GM18511 (cell line): ENCODE measurements around the gene CDHR4.
"Not testable (repeated sequence)": the region's sequence is repeated elsewhere in the genome, so short reads cannot be mapped to it uniquely, and the experiment has no call there.

Experiments used
- ATAC-seq: cut with Tn5 transposase; IDR thresholded peaks from one replicate; pipeline ENCODE4 v1.9.1; 2021; ENCODE audit warnings: mild to moderate bottlenecking, moderate library complexity; ENCODE audit not compliant: unreplicated experiment

CDHR4 gene, protein sequence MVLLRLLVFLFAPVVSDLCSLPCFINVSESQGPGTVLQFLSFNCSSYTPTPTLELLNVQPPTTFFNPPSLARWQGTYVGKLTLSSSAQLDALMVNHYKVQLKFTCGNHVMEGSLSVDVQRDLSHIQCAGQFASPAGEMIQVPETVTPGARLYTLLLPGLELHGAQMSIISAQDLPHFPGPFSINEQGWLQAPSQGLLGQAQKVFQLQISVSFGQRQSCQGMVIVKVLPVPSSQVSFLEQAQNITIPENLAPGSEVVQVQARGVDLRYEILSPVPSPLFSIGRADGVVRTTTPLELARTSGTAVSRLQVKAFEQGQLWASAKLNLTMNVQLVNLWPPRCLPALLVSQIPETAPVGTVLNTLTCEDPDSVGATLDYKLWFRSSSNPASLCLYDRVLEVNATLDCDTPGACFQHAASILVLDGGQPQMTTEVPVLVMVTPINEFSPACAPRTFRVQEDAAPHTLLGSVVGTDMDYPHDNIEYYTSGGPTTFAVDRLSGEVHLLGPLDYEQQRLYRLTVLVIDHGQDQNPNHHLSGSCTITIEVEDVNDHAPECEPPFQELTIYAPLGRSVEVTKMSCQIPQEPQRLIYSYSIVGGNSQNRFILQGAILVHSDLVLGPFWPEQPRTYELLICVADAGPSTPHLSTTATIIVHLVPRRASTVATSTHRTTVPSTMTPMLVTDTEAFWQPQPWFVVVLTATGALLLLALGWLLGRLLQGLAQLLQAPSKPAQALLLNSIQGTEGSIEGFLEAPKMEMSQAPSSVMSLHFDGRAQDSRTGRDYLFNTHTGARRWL

DNA sequence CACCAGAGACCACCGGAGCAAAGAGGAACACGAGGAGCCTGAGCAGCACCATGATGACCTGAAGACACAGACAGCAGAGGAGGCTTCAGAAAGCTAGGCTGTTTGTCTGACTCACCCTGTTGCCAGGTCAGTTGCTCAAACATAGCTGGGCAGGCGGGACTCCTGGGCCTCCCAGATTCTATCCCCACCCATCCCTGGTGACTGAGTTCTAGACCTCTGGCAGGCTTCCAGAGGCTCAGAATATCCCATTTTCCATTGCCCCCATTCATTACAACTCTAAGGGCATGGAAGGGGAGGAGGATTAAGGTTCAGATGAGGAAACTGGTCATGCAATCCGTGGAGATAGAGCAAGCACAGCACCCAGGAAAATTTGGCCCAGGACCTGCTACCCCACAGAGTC is at the start of gene CDHR4:
CDHR4 (minus strand) TSS at position 113 of the 400 bp plus-strand sequence; CDS start at position 52, 61 bp downstream.
- ATAC-seq = no peak

DNA sequence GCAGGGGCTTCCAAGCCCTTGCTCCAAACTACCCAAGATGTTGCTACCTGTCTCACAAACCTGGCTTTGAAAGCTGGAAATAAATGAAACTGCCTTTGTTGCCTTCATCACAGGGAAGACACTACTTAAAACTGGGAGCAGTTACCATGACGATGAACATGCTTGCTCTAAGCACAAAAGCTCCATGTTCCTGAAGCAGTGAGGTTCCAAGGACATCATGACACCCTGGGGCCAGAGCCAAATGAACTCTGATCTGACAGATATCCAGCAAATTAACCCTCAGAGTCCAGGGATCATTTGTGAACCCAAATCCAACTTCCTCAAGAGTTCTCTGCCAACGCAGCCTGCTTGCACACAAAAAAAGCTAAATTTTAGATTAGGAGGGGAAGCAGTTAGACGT is 46.0 kb upstream of the CDHR4 start:
- ATAC-seq = no peak

DNA sequence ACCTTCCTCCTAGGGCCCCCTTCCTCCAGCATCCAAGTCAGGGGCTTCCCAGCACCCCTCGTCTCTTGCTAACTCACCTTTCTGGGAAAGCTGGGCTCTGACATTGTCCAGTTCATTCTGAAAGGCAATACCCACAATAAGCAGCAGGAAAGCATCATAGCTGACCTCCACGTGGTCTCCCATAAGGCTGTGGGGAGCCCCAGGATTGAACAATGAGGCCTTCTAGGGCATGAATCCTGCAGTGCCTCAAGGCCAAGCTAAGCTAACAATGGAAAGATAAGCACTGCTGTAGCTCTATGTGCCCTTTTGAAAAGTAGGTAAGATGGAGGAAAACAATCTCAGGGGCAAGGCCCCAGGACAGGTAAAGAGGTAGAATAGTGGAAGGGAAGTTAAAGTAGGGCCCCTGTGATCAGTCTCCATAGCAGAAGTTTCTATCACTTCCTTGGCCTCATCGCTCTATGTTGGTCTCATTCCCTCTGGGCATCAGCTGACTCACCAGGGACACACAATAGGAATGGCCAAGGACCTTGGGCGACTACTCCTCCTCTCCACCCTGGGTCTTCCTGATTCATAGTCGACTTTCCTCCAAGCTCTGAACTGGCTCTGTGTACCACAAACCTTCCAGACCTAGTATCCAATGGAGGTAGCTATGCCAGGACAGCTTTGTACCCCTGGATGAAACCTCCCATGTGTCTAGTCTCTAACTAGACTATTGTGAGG is 45.0 kb upstream of the CDHR4 start:
- ATAC-seq = no peak

DNA sequence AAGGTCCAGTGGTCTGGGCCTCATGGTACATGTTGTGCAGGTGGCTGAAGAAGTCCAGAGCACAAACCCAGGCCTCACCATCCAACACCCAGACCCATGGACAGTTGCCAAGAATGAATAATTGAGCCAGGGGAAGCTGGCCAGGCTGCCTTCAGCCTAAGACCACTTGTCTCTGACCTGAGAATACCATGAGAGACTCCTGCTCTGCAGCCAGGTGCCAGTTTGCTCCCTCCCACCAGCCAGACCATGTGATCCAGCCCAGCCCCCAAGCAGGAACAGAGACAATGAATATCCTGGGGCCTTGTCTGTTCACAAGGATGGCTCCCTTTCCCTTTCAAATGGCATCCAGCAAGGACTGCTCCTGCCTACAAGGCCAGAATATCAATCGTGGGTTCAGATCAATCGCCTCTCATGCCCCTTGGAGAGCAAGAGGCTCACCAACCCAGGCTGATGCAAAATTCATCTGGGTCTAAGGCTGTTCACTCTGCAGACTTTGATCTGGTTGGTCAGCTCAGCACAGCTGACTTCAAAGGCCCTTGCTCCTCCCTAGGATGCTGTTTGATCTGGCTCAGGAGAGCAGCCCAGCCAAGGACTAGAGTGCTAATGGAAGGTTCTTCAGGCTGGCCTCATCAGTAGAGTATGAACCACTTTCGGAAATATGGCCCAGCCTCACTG is 43.3 kb upstream of the CDHR4 start:
- no peak for ATAC-seq

DNA sequence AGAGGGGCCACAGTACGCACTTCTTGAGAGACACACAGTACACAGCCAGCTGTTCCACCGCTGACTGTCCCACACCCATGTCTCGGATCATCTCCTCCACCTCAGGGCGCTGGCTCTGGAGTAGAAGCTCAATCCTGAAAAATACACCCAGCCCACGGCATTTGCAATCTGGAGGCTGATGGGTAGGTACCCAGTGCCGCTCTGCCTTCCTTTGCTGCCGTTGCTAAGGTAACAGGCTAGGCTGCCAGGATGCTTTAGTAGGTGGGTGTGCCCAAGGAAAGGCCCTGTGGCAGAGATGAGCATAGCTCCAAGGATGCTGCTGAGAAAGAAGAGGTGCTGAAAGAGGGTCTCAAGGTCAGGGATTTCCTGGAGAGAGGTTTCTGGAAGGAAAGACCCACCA is 42.1 kb upstream of the CDHR4 start:
- no peak for ATAC-seq

DNA sequence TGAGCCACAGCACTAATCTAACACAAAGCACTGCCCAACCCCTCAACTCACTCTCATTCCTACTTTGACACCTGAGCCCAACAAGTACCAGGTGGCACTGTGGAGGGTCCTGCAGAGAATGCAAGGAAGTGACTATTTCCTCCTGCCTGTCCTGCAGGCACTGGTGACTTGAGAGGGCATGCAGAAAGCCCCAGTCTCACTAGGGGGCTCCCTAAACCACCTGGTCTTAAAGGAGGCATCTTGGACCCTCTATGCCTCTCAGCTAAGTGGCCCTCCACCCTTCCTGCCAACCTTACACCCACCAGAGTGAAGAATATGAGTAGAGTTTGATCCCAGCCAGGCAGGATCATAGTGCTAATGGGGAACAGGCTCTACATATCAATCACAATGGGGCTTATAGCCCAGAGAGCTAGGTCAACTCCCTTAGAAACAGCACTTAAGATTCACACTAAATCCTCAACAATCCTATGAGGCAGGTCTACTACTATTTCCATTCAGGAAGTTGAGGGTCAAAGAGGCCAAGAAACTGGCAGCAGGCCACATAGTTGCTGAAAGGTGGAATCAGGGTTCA is 41.5 kb upstream of the CDHR4 start:
- ATAC-seq = no peak

DNA sequence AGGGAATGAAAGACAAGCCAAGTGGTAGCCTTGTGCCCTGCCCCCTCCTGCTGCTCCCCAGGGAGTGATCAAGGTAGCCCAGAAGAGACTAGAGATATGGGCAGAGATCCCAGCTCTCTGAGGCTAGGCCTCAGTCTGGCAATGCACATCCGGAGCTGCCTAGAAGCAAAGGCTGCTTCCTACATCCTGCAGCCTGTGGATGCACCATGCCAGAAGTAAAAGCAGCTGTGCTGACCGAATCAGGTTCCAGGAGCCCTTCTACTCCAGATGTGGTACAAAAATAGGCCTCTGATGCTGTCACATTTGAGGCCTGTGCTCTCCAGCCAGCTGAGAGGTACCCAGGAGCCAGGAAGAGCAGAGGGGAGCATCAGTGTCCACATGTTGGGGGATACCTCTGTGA is 40.7 kb upstream of the CDHR4 start:
- no peak for ATAC-seq

DNA sequence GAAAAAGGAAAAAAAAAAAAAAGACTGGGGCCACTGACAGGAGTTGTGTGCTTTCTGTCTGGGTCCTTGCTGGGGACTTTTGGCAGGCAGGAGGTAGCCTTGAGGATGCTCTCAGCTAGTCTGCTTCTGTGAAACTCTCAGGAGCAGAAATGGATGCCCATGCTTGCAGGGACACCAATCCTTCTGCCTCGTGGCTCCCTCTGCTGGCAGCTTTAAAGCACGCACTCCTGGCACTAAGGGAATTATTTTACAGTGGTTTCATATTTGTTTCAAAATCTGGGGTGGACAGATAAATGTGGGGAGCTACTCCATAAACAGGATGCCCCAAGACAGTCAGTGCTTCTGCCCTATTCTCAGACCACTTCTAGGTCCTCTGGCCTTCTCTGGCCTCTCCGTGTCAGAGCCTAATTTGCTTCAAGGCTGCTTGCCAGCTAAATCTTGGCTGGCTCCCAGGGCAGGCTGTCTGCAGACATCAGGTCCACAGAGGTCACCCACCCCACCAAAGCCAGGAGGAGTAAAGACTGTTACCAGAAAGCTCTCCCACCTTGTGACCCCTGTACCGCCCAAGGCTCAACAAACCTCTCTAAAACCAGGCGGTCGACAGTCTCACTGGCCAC is 39.6 kb upstream of the CDHR4 start:
- peak; percentile 48 for ATAC-seq

DNA sequence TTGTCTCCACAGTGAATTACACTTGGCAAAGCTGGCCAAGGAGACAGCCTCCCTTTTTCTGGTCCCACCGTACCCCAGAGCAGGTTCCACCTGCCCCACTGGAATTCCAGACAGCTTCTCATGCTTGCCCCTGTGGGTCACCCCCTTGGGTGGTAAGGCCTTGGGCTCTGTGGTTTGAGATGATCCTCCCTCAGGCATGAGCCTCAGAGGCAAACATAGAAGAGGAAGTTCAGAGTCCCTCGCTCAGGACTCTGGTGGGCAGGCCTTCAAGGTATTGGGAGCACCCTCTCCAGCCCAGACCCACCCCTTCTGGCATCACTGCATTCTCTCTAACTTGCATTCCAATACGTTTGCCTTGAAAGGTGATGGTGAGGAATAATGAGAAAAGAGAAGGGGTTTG is 31.7 kb upstream of the CDHR4 start:
- no peak for ATAC-seq

DNA sequence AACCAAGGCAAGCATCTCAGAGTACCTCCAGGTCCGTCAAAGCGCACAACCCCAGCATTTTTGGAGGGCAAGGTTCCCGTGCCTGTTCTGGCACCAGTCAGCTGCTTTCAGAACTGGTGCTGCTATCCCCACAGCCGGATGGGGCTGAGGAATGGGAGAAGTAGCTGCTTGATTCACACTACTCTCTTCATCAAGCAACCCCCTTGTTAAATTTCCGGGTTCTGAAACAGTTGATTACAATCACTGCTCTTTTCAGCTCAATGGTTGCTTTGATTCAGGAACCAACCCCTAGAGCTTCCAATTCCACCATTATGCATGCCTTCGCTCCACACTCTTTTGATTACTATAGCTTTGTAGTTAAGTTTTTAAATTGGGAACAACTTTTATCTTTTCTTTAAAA is 26.3 kb upstream of the CDHR4 start:
- no peak for ATAC-seq

DNA sequence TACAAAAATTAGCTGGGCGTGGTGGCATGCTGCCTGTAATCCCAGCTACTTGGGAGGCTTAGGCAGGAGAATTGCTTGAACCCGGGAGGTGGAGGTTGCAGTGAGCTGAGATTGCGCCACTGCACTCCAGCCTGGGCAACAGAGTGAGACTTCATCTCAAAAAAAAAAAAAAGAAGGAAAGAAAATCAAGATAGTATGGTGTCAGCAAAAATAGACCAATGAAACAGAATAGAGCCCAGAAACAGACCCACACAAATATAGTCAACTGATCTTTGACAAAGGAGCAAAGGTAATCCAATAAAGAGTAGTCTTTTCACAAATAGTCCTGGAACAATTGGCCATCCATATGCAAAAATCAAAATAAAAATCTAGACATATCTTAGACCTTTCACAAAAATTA is 23.5 kb upstream of the CDHR4 start:
- not testable (repeated sequence) for ATAC-seq

DNA sequence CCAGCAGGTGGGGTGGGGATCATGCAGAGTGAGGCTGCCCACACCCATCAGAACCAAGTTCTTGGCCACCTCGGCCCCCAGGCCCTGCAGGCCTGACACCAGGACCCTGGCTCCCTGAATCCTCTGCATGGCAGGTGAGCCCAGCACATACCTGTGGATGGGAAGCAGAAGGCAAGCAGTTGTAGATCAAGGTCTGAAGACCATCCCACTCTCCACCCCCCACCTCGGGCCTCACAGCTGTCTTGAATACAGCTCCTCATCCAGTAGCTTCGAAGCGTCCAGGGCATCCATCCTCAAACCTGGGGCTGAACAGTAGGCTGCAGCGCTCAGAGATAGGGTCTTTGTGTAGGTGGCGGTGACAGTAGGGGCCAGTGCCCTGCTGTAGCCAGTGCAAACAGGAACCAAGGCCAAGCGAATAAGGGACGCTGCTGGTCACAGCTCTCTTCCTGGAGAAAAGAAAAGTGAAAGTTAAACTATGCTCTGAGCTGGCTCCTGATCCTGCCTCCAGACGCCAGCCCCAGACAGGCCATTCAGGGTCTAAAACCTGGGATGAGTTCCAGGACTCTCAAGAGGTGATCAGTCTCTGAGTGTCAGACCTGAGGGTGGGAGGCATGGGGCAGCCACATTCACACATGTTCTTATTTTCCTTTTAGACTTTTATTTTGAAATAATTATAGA is 14.0 kb upstream of the CDHR4 start, which contains the start of gene UBA7:
UBA7 (minus strand) TSS at position 457 of the 678 bp plus-strand sequence; CDS start at position 291, 166 bp downstream.
- ATAC-seq = peak; percentile 63

DNA sequence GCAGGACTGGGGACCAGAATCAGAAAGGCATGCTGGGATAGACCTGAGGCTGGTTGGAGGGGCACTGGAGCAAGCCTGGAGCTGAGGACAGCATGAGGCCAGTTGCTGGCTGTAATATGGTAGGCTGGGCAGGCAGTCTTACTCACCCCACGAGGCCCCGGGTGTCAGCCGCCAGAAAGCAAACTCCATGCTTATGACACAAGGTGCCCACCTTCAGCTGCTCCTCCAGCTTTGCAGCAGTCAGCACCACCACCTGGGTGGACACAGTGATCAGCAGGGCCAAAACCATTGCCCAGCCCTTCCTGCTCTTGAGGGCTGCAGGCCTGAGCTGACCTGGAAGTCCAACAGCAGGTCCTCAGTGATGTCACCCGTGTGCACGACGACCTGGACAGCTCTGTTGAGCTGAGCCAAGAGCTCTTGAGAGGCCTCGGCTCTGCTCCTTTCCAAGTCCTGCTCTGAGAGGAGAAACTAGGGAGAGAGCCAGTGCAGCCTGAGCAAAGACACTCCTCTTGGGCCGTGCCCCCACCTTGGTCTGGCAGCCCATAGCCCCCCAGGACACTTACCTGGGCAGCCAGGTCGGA is 13.3 kb upstream of the CDHR4 start:
- no peak for ATAC-seq

DNA sequence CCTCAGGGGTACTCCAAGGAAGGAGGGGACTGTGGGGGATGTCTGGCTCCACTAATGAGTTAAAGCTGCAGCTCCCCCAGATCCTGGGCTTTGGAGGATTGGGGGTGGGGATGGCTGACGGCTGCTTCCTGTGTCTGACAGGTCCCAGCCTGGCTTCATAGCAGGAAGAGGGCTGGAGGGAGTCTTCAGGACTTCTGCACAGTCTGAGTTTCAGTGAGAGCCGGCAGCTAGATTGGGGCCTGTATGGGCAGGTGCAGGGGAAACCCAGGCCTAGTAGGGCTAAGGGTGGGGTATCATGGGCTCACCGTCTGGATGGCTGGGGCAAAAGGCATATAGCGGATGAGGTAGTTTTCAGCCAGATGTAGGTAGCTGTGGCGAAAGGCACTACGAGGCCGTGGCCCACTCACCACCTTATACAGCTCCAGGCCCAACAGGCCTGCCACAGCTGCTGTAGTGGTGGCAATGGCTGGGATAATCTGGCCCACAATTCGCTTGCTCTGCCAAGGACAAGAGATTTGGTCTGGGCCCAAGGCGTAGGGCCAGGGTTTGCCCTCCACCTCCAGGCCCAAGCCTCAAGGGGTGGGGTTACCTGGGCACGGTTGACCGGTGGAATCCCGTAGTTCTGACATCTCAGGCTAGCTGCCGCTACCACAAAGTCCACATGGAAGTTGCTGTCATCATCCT is 7.9 kb upstream of the CDHR4 start:
- ATAC-seq = no peak

DNA sequence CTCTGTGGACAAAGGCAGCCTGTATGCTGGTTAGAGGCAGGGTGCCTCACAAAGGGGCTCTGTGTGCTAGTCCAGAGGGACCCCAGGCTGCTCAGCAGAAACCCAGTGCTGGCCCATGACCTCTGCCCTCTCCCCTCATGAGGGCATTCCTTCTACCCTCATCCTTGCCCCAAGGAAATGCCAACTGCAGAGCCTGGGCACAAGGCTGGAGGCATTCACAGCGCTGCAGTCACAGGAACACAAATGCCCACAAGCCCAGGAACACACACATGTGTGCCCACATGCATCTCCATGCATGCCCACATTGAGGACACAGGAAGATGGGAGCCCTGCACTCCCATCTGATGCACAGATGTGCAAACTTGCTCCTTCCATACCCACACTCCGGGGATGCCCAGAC is 7.2 kb upstream of the CDHR4 start:
- no peak for ATAC-seq

DNA sequence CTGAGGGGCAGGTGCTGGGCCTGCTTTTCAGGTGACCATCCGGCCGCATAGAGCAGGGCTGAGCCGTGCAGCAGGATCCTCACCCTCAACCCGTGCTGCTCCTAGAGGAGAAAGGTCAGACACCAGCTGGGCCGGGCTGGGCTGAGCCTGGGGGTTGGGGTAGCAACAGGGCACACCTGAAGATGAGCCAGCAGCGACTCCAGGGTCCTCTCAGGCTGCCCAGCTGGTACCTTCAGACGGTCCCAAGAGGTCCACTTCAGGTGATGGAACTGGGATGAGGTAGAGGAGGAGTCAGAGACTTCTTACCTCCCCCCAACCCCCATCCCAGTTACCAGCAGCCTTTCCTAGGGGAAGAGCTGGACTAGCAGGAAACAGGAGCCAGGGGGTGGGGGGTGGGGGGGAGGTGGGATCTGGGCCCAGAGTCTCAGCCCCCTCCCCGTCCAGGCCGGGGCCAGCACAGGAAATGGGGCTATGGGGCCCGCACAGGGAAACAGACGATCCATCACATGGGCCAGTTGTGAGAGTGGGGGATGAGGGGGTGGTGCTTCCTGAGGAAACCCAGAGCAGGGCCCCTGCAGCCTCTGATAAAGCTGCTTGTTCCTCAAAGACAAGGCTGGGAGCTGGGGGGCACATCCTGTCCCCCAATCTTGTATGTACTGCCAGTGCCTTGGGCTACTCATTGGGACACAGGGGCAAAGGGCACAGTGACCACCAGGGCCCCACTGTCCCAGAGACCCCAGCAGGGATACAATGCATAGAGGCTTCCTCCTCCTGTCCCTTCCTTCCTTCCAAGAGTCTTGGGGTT is 6.4 kb upstream of the CDHR4 start:
- no peak for ATAC-seq

DNA sequence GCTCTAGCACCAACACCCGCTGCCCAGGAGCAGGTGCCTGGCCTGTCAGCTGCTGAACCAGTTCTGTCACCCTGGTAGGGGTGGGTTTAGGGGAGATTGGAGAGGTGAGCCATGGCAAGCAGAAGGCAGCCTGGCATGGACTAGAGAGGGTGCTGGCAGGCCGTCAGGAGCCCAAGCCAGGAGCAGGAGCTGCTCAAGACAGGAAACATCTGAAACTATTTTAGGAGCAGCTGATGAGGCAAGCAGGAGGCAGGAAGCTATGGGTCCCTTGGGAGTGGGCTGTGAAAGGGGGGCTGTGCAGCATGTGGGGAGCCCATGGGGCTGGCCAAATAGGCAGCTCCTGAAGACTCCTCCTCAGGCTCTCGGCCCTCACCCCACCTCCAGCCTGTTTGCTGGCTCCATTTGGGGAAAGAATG is 5.7 kb upstream of the CDHR4 start:
- peak; percentile 30 for ATAC-seq
